H1 (cell line): ENCODE measurements around the gene SCYL1. TPM values are rescaled to one million over a fixed set of nuclear protein-coding genes. Genes with fewer than 3 reads are reported as not detected.
A peak's percentile ranks its signal among the peaks of the same experiment; 100 is the strongest.

Source experiments
- CTCF ChIA-PET: fragments of 300-600 bp; sonication (Branson Sonifier 250); formaldehyde crosslinking; loops from one replicate; lab custom pipeline; 2021; ENCODE audit not compliant: partially characterized antibody; lab: Charles Lee
- POLR2A ChIA-PET: fragments of 300-600 bp; sonication (Branson Sonifier 250); formaldehyde crosslinking; loops from one replicate; lab custom pipeline; 2021; ENCODE audit warnings: inconsistent platforms; ENCODE audit not compliant: partially characterized antibody; lab: Charles Lee
- DNase-seq, 2 experiments: peaks; one replicate each; pipeline versions ENCODE4 v3.0.0 to v3.0.0-alpha.2; 2010 to 2022; ENCODE audit warnings: low spot score in 2 of 2, low read depth in 1 of 2, mixed read lengths in 1 of 2
- FAIRE-seq: peaks from 2 replicates; lab custom pipeline; 2011; peaks lifted over from hg19 to GRCh38; lab: Jason Lieb, UNC
- H2AFZ ChIP-seq: 2 replicates; pipeline ENCODE4 v1.8.1; 2012; ENCODE audit warnings: low read length, inconsistent platforms
- H2AK5ac ChIP-seq: 2 replicates; pipeline ENCODE4 v1.6.1; 2013; ENCODE audit warnings: low read depth, low read length
- H2BK120ac ChIP-seq: replicated peaks from 2 replicates; pipeline ENCODE3; 2013; ENCODE audit warnings: low read depth, low read length, inconsistent platforms
- H2BK12ac ChIP-seq: 2 replicates; pipeline ENCODE4 v1.6.1; 2013; ENCODE audit warnings: low read depth, low read length
- H2BK15ac ChIP-seq: 2 replicates; pipeline ENCODE4 v1.6.1; 2013; ENCODE audit warnings: low read length
- H2BK20ac ChIP-seq: 2 replicates; pipeline ENCODE4 v1.6.1; 2013; ENCODE audit warnings: low read length
- H2BK5ac ChIP-seq: 2 replicates; pipeline ENCODE4 v1.6.1; 2013; ENCODE audit warnings: low read depth, low read length
- H3K14ac ChIP-seq: 2 replicates; pipeline ENCODE4 v1.6.1; 2013; ENCODE audit warnings: inconsistent platforms; ENCODE audit not compliant: insufficient read length
- H3K18ac ChIP-seq: 2 replicates; pipeline ENCODE4 v1.6.1; 2013; ENCODE audit warnings: low read length; ENCODE audit errors: extremely low read depth
- H3K23ac ChIP-seq: 2 replicates; pipeline ENCODE4 v1.6.1; 2013; ENCODE audit warnings: inconsistent platforms; ENCODE audit not compliant: insufficient read length
- H3K23me2 ChIP-seq: 2 replicates; pipeline ENCODE4 v1.6.1; 2013; ENCODE audit warnings: low read depth, low read length
- H3K27ac ChIP-seq: 2 replicates; pipeline ENCODE4 v1.6.1; 2011; ENCODE audit warnings: low read depth, low read length, inconsistent platforms
- H3K27me3 ChIP-seq, 4 experiments: replicated peaks in 1 of 4; 1 replicate in 1 of 4; 2 replicates in 3 of 4; pipeline versions ENCODE4 v1.6.1 to v1.8.1; 2011 to 2013; ENCODE audit warnings: low read length in 3 of 4, mild to moderate bottlenecking in 3 of 4, inconsistent platforms in 2 of 4, mixed read lengths in 2 of 4, moderate library complexity in 1 of 4; ENCODE audit not compliant: control insufficient read depth in 3 of 4, insufficient read depth in 3 of 4; ENCODE audit errors: extremely low read depth in 1 of 4
- H3K36me3 ChIP-seq, 4 experiments: 2 replicates each; pipeline versions ENCODE4 v1.6.1 to v1.8.1; 2011 to 2013; ENCODE audit warnings: mild to moderate bottlenecking in 4 of 4, low read length in 3 of 4, moderate library complexity in 2 of 4, control low read depth in 1 of 4, inconsistent platforms in 1 of 4; ENCODE audit not compliant: insufficient read depth in 4 of 4, control insufficient read depth in 2 of 4
- H3K4ac ChIP-seq: replicated peaks from 2 replicates; pipeline ENCODE3; 2013; ENCODE audit warnings: low read length, low read depth, mixed read lengths, inconsistent platforms; ENCODE audit not compliant: insufficient read length
- H3K4me1 ChIP-seq, 4 experiments: replicated peaks in 1 of 4; 1 replicate in 1 of 4; 2 replicates in 3 of 4; pipeline versions ENCODE4 v1.6.1 to v1.8.1; 2011 to 2013; ENCODE audit warnings: low read length in 3 of 4, inconsistent platforms in 2 of 4, mixed read lengths in 1 of 4; ENCODE audit not compliant: insufficient read depth in 4 of 4, control insufficient read depth in 3 of 4
- H3K4me2 ChIP-seq, 2 experiments: 2 replicates each; pipeline versions ENCODE4 v1.6.1 to v1.8.1; 2011 to 2013; ENCODE audit warnings: low read depth in 2 of 2, low read length in 2 of 2, control low read depth in 1 of 2, inconsistent platforms in 1 of 2, mild to moderate bottlenecking in 1 of 2; ENCODE audit not compliant: insufficient read depth in 1 of 2
- H3K4me3 ChIP-seq, 4 experiments: fragments of 200-600, 300-600 bp in 1 of 4; sonication (generic), shearing (Covaris generic), sonication (Bioruptor Twin) in 1 of 4; 2 replicates each; pipeline versions ENCODE4 v1.5.1 to v1.8.1; 2011 to 2016; ENCODE audit warnings: low read length in 4 of 4, low read depth in 3 of 4, control low read depth in 2 of 4, inconsistent platforms in 2 of 4, mild to moderate bottlenecking in 2 of 4, mixed read lengths in 1 of 4, moderate library complexity in 1 of 4; ENCODE audit not compliant: insufficient read depth in 2 of 4; ENCODE audit errors: extremely low read depth in 1 of 4
- H3K56ac ChIP-seq: replicated peaks from 2 replicates; pipeline ENCODE3; 2013; ENCODE audit warnings: low read depth, mild to moderate bottlenecking, mixed read lengths, low read length, inconsistent platforms; ENCODE audit not compliant: insufficient read length
- H3K79me1 ChIP-seq: 2 replicates; pipeline ENCODE4 v1.6.1; 2013; ENCODE audit warnings: low read depth, low read length, control low read depth
- H3K79me2 ChIP-seq, 2 experiments: 2 replicates each; pipeline versions ENCODE4 v1.6.1 to v1.8.1; 2012 to 2013; ENCODE audit warnings: low read length in 2 of 2, mild to moderate bottlenecking in 2 of 2, inconsistent platforms in 1 of 2; ENCODE audit not compliant: insufficient read depth in 2 of 2, control insufficient read depth in 1 of 2
- H3K9ac ChIP-seq, 4 experiments: replicated peaks in 1 of 4; 1 replicate in 1 of 4; 2 replicates in 3 of 4; pipeline versions ENCODE4 v1.6.1 to v1.8.1; 2011 to 2013; ENCODE audit warnings: low read depth in 3 of 4, low read length in 3 of 4, control low read depth in 2 of 4, mild to moderate bottlenecking in 2 of 4, moderate library complexity in 2 of 4, inconsistent platforms in 1 of 4; ENCODE audit errors: extremely low read depth in 1 of 4
- H3K9me3 ChIP-seq, 2 experiments: 2 replicates each; pipeline versions ENCODE4 v1.6.1 to v1.8.1; 2012 to 2013; ENCODE audit warnings: mild to moderate bottlenecking in 2 of 2, moderate library complexity in 2 of 2, control low read depth in 1 of 2, inconsistent platforms in 1 of 2, low read depth in 1 of 2, low read length in 1 of 2, mixed read lengths in 1 of 2; ENCODE audit not compliant: insufficient read depth in 2 of 2
- H4K20me1 ChIP-seq, 2 experiments: replicated peaks in 1 of 2; 2 replicates each; pipeline versions ENCODE3 to v1.8.1; 2011 to 2013; ENCODE audit warnings: inconsistent platforms in 2 of 2, low read length in 2 of 2, mild to moderate bottlenecking in 1 of 2; ENCODE audit not compliant: insufficient read depth in 2 of 2, control insufficient read depth in 1 of 2
- H4K5ac ChIP-seq: 2 replicates; pipeline ENCODE4 v1.6.1; 2013; ENCODE audit warnings: low read length, low read depth, mixed read lengths, inconsistent platforms; ENCODE audit not compliant: insufficient read length
- H4K8ac ChIP-seq: 2 replicates; pipeline ENCODE4 v1.8.0; 2013; ENCODE audit warnings: mild to moderate bottlenecking, moderate library complexity, low read length, inconsistent platforms; ENCODE audit not compliant: insufficient read depth; ENCODE audit errors: extremely low read depth
- H4K91ac ChIP-seq: replicated peaks from 2 replicates; pipeline ENCODE3; 2013; ENCODE audit warnings: low read length, mixed read lengths, inconsistent platforms; ENCODE audit not compliant: insufficient read length
- CREB1 ChIP-seq: IDR thresholded peaks from 2 replicates; pipeline ENCODE4 v1.6.1; 2012; ENCODE audit warnings: inconsistent platforms
- EGR1 ChIP-seq: IDR thresholded peaks from 2 replicates; pipeline ENCODE4 v1.6.1; 2011; ENCODE audit warnings: low read depth, low read length, borderline replicate concordance
- KDM4A ChIP-seq: IDR thresholded peaks from one replicate; pipeline ENCODE4 v1.7.1; 2012; ENCODE audit warnings: low read depth, mild to moderate bottlenecking, moderate library complexity, low read length, inconsistent platforms; ENCODE audit not compliant: severe bottlenecking
- RAD21 ChIP-seq, 2 experiments: IDR thresholded peaks in 1 of 2; conservative IDR thresholded peaks in 1 of 2; 2 replicates each; pipeline ENCODE4 v1.6.1; 2011; ENCODE audit warnings: low read depth in 2 of 2, low read length in 2 of 2, improper control_type of control experiment in 1 of 2, inconsistent platforms in 1 of 2, mild to moderate bottlenecking in 1 of 2, moderate library complexity in 1 of 2
- SAP30 ChIP-seq: fragments of 300-600 bp; sonication (generic); IDR thresholded peaks from 2 replicates; pipeline ENCODE4 v1.7.1; 2012; ENCODE audit warnings: low read length, moderate library complexity, mild to moderate bottlenecking, inconsistent platforms; ENCODE audit not compliant: insufficient read depth, insufficient replicate concordance
- SIN3A ChIP-seq, 2 experiments: IDR thresholded peaks in 1 of 2; conservative IDR thresholded peaks in 1 of 2; 2 replicates each; pipeline ENCODE4 v1.6.1; 2011 to 2012; ENCODE audit warnings: low read length in 2 of 2, improper control_type of control experiment in 1 of 2, low read depth in 1 of 2, mild to moderate bottlenecking in 1 of 2
- SP1 ChIP-seq: IDR thresholded peaks from 2 replicates; pipeline ENCODE4 v1.6.1; 2011; ENCODE audit warnings: low read depth, low read length
- ZNF274 ChIP-seq: IDR thresholded peaks from 2 replicates; pipeline ENCODE4 v1.7.0; 2012; ENCODE audit warnings: low read length, borderline replicate concordance; ENCODE audit errors: extremely low read depth
- WGBS, 2 experiments: shearing (Covaris generic) in 1 of 2; methylation state at CpG; one replicate each; pipeline versions ENCODE4 v1.1.6 to v1.1.7; 2013 to 2015; ENCODE audit warnings: low lambda C conversion rate in 2 of 2, mixed read lengths in 2 of 2, inconsistent platforms in 1 of 2, low coverage in 1 of 2, missing lambda C conversion rate in 1 of 2; ENCODE audit not compliant: insufficient replicate concordance in 2 of 2, insufficient coverage in 1 of 2, insufficient read length in 1 of 2; ENCODE audit errors: extremely low coverage in 1 of 2, missing lambda C conversion rate in 1 of 2; 5-methylcytosine and 5-hydroxymethylcytosine counted together
- polyA plus RNA-seq, 7 experiments: library from polyadenylated mRNA; depleted of rRNA in 3 of 7; stranded (reverse) in 5 of 7; unstranded in 2 of 7; fragments of >200 nt in 5 of 7; fragments of 200-250 nt in 2 of 7; gene quantifications; 1 replicate in 5 of 7; 2 replicates in 1 of 7; 4 replicates in 1 of 7; pipeline versions ENCODE4 v1.2.1 to v1.2.3, GENCODE V29; 2011 to 2013; ENCODE audit warnings: missing spikeins in 2 of 7, mixed read lengths in 2 of 7
- total RNA-seq: library from RNA; stranded (reverse); fragmentation: NEBNext Ultra II Directional; extraction: Animal tissue kit (Norgen Biotek cat#: 25700); gene quantifications from 2 replicates; pipeline ENCODE4 v1.2.1, GENCODE V29; 2021
- TF ChIP-seq, protein P1 (sequence below): IDR thresholded peaks from 2 replicates; pipeline ENCODE4 v1.6.1; 2012; ENCODE audit warnings: inconsistent platforms

The SCYL1 gene
- total and polyA plus RNA-seq, 2 of the 8 experiments (the other 6 are each of a cell fraction or from before 2014, with no cell fraction given): 59.8 to 77.7 TPM

DNA sequence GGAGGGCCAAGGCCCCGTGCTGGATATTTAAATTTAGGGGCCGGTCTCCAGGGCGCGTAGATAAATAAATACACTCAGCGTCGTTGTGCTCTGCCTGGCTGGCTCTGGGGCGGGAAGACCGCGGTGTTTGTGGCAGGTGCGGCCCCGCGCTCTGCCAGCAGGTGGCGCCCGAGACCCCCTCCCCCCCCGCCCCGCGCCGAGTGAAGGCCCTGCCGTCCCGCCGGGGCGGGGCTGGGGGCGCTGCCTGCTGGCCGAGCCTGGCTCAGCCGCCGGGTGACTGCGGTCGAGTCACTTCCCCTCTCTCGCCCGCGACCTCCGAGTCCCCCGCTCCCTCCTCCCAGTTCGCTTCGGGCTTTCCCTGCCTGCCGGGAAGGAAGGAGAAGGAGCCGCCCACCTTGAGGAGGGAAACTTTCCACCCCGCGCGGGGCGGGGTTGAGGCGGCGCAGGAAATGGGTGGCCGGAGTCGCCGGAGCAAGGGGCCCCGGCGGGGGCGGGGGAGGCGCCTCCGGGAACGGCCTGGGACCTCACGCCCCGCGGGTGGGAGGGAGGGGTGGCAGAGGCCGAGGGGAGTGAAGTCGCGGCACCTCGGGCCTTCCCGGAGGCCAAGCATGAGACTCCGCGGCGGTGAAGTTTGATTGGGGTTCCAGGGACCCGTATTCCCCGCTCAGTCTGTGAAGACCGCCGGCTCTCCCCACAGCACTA lies 49.4 kb downstream of the SCYL1 start:
- Histone ChIP-seq H2BK20ac (no peak overlapping the region), H2BK5ac (no peak overlapping the region), H2BK120ac (no peak overlapping the region), H2BK12ac (no peak overlapping the region), H3K9me3 (no peaks in the 10 kb centered on the region), H3K18ac (no peak overlapping the region), H3K27me3 (peaks cover 8 to 39% (median 28%) of the 10 kb centered on the region in 4 experiments), H3K79me2 (peaks cover 0 to 11% of the 10 kb centered on the region in 2 experiments; a peak in 1 of 4 replicates), H2AK5ac (no peak overlapping the region), H2BK15ac (no peak overlapping the region; the same call in 1 of the 2 replicates), H3K4me3 (peak overlapping the region; percentile 20 to 63 (median 40); a peak in 7 of 8 replicates), H3K4me2 (peak overlapping the region; percentile 72 to 81), H4K8ac (peak overlapping the region; percentile 31; the same call in 1 of the 2 replicates), H2AFZ (no peak overlapping the region), H3K9ac (peak overlapping the region in 1 of 4 experiments; percentile 53; a peak in 1 of 7 replicates), H4K5ac (no peak overlapping the region), H3K4me1 (peaks cover 13 to 32% (median 20%) of the 10 kb centered on the region in 4 experiments), H3K23ac (no peak overlapping the region), H3K56ac (no peak overlapping the region), H3K23me2 (peaks cover 14% of the 10 kb centered on the region; the same call in 1 of the 2 replicates), H3K14ac (no peak overlapping the region), H3K79me1 (no peaks in the 10 kb centered on the region), H4K20me1 (peaks cover 15 to 21% of the 10 kb centered on the region in 2 experiments), H3K27ac (no peak overlapping the region), H4K91ac (no peak overlapping the region), H3K36me3 (no peaks in the 10 kb centered on the region), H3K4ac (no peak overlapping the region)
- ChIA-PET POLR2A (interaction anchor here (2.2 to 3.7 kb wide), 7 partner anchors 11 to 44 kb away, joined by 6 to 36 read pairs (median 19); no protein-coding TSS in a partner anchor), CTCF (interaction anchor here (1.2 to 16.3 kb wide), 10 partner anchors 13 to 73 kb away, joined by 3 to 284 read pairs (median 35); partner anchors contain the start of genes KCNK7, LTBP3 and PCNX3)
- peak; percentile 72 to 84 for DNase-seq
- 1% methylated on average over 19 of the region's 67 CpGs; no CpG with 5 or more reads in 1 of the 2 experiments for WGBS, 2 experiments
- FAIRE-seq: no peak
- TF ChIP-seq KDM4A: peak; percentile 60
- TF ChIP-seq SIN3A (conservative IDR thresholded peaks at IDR 0.05 in 1 of 2, IDR thresholded peaks at IDR 0.05 in 1 of 2; ENCODE audit: low read depth in 1 of 2, low read length in 2 of 2): 0 out of 4 replicates have a peak, but pooled peaks of 1 of the 2 experiments have one; percentile 25
- peak; percentile 20; the same call in 1 of the 2 replicates for TF ChIP-seq EGR1
- TF ChIP-seq SP1: no peak
- no peak for TF ChIP-seq CREB1
- TF ChIP-seq, protein P1, sequence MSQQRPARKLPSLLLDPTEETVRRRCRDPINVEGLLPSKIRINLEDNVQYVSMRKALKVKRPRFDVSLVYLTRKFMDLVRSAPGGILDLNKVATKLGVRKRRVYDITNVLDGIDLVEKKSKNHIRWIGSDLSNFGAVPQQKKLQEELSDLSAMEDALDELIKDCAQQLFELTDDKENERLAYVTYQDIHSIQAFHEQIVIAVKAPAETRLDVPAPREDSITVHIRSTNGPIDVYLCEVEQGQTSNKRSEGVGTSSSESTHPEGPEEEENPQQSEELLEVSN: peak; percentile 72
- TF ChIP-seq ZNF274: no peak
- peak; percentile 17 to 49; a peak in 3 of 4 replicates for TF ChIP-seq RAD21 (IDR thresholded peaks at IDR 0.05 in 1 of 2, conservative IDR thresholded peaks at IDR 0.05 in 1 of 2; ENCODE audit: low read depth in 2 of 2, low read length in 2 of 2)
- no peak for TF ChIP-seq SAP30
